H1 (cell line): ENCODE data around the gene THOC5. TPM values are rescaled to one million over a fixed set of nuclear protein-coding genes. Genes with fewer than 3 reads are reported as not detected.

ENCODE experiments used
- CTCF ChIA-PET: fragments of 300-600 bp; sonication (Branson Sonifier 250); formaldehyde crosslinking; loops from one replicate; lab custom pipeline; 2021; ENCODE audit not compliant: partially characterized antibody; lab: Charles Lee
- POLR2A ChIA-PET: fragments of 300-600 bp; sonication (Branson Sonifier 250); formaldehyde crosslinking; loops from one replicate; lab custom pipeline; 2021; ENCODE audit warnings: inconsistent platforms; ENCODE audit not compliant: partially characterized antibody; lab: Charles Lee
- DNase-seq, 2 experiments: peaks; one replicate each; pipeline versions ENCODE4 v3.0.0 to v3.0.0-alpha.2; 2010 to 2022; ENCODE audit warnings: low spot score in 2 of 2, low read depth in 1 of 2, mixed read lengths in 1 of 2
- FAIRE-seq: peaks from 2 replicates; lab custom pipeline; 2011; peaks lifted over from hg19 to GRCh38; lab: Jason Lieb, UNC
- H2AFZ ChIP-seq: 2 replicates; pipeline ENCODE4 v1.8.1; 2012; ENCODE audit warnings: low read length, inconsistent platforms
- H2AK5ac ChIP-seq: 2 replicates; pipeline ENCODE4 v1.6.1; 2013; ENCODE audit warnings: low read depth, low read length
- H2BK120ac ChIP-seq: replicated peaks from 2 replicates; pipeline ENCODE3; 2013; ENCODE audit warnings: low read depth, low read length, inconsistent platforms
- H2BK12ac ChIP-seq: 2 replicates; pipeline ENCODE4 v1.6.1; 2013; ENCODE audit warnings: low read depth, low read length
- H2BK15ac ChIP-seq: 2 replicates; pipeline ENCODE4 v1.6.1; 2013; ENCODE audit warnings: low read length
- H2BK20ac ChIP-seq: 2 replicates; pipeline ENCODE4 v1.6.1; 2013; ENCODE audit warnings: low read length
- H2BK5ac ChIP-seq: 2 replicates; pipeline ENCODE4 v1.6.1; 2013; ENCODE audit warnings: low read depth, low read length
- H3K14ac ChIP-seq: 2 replicates; pipeline ENCODE4 v1.6.1; 2013; ENCODE audit warnings: inconsistent platforms; ENCODE audit not compliant: insufficient read length
- H3K18ac ChIP-seq: 2 replicates; pipeline ENCODE4 v1.6.1; 2013; ENCODE audit warnings: low read length; ENCODE audit errors: extremely low read depth
- H3K23ac ChIP-seq: 2 replicates; pipeline ENCODE4 v1.6.1; 2013; ENCODE audit warnings: inconsistent platforms; ENCODE audit not compliant: insufficient read length
- H3K23me2 ChIP-seq: 2 replicates; pipeline ENCODE4 v1.6.1; 2013; ENCODE audit warnings: low read depth, low read length
- H3K27ac ChIP-seq: 2 replicates; pipeline ENCODE4 v1.6.1; 2011; ENCODE audit warnings: low read depth, low read length, inconsistent platforms
- H3K27me3 ChIP-seq, 4 experiments: replicated peaks in 1 of 4; 1 replicate in 1 of 4; 2 replicates in 3 of 4; pipeline versions ENCODE4 v1.6.1 to v1.8.1; 2011 to 2013; ENCODE audit warnings: low read length in 3 of 4, mild to moderate bottlenecking in 3 of 4, inconsistent platforms in 2 of 4, mixed read lengths in 2 of 4, moderate library complexity in 1 of 4; ENCODE audit not compliant: control insufficient read depth in 3 of 4, insufficient read depth in 3 of 4; ENCODE audit errors: extremely low read depth in 1 of 4
- H3K36me3 ChIP-seq, 4 experiments: 2 replicates each; pipeline versions ENCODE4 v1.6.1 to v1.8.1; 2011 to 2013; ENCODE audit warnings: mild to moderate bottlenecking in 4 of 4, low read length in 3 of 4, moderate library complexity in 2 of 4, control low read depth in 1 of 4, inconsistent platforms in 1 of 4; ENCODE audit not compliant: insufficient read depth in 4 of 4, control insufficient read depth in 2 of 4
- H3K4ac ChIP-seq: replicated peaks from 2 replicates; pipeline ENCODE3; 2013; ENCODE audit warnings: low read length, low read depth, mixed read lengths, inconsistent platforms; ENCODE audit not compliant: insufficient read length
- H3K4me1 ChIP-seq, 4 experiments: replicated peaks in 1 of 4; 1 replicate in 1 of 4; 2 replicates in 3 of 4; pipeline versions ENCODE4 v1.6.1 to v1.8.1; 2011 to 2013; ENCODE audit warnings: low read length in 3 of 4, inconsistent platforms in 2 of 4, mixed read lengths in 1 of 4; ENCODE audit not compliant: insufficient read depth in 4 of 4, control insufficient read depth in 3 of 4
- H3K4me2 ChIP-seq, 2 experiments: 2 replicates each; pipeline versions ENCODE4 v1.6.1 to v1.8.1; 2011 to 2013; ENCODE audit warnings: low read depth in 2 of 2, low read length in 2 of 2, control low read depth in 1 of 2, inconsistent platforms in 1 of 2, mild to moderate bottlenecking in 1 of 2; ENCODE audit not compliant: insufficient read depth in 1 of 2
- H3K4me3 ChIP-seq, 4 experiments: fragments of 200-600, 300-600 bp in 1 of 4; sonication (generic), shearing (Covaris generic), sonication (Bioruptor Twin) in 1 of 4; 2 replicates each; pipeline versions ENCODE4 v1.5.1 to v1.8.1; 2011 to 2016; ENCODE audit warnings: low read length in 4 of 4, low read depth in 3 of 4, control low read depth in 2 of 4, inconsistent platforms in 2 of 4, mild to moderate bottlenecking in 2 of 4, mixed read lengths in 1 of 4, moderate library complexity in 1 of 4; ENCODE audit not compliant: insufficient read depth in 2 of 4; ENCODE audit errors: extremely low read depth in 1 of 4
- H3K56ac ChIP-seq: replicated peaks from 2 replicates; pipeline ENCODE3; 2013; ENCODE audit warnings: low read depth, mild to moderate bottlenecking, mixed read lengths, low read length, inconsistent platforms; ENCODE audit not compliant: insufficient read length
- H3K79me1 ChIP-seq: 2 replicates; pipeline ENCODE4 v1.6.1; 2013; ENCODE audit warnings: low read depth, low read length, control low read depth
- H3K79me2 ChIP-seq, 2 experiments: 2 replicates each; pipeline versions ENCODE4 v1.6.1 to v1.8.1; 2012 to 2013; ENCODE audit warnings: low read length in 2 of 2, mild to moderate bottlenecking in 2 of 2, inconsistent platforms in 1 of 2; ENCODE audit not compliant: insufficient read depth in 2 of 2, control insufficient read depth in 1 of 2
- H3K9ac ChIP-seq, 4 experiments: replicated peaks in 1 of 4; 1 replicate in 1 of 4; 2 replicates in 3 of 4; pipeline versions ENCODE4 v1.6.1 to v1.8.1; 2011 to 2013; ENCODE audit warnings: low read depth in 3 of 4, low read length in 3 of 4, control low read depth in 2 of 4, mild to moderate bottlenecking in 2 of 4, moderate library complexity in 2 of 4, inconsistent platforms in 1 of 4; ENCODE audit errors: extremely low read depth in 1 of 4
- H3K9me3 ChIP-seq, 2 experiments: 2 replicates each; pipeline versions ENCODE4 v1.6.1 to v1.8.1; 2012 to 2013; ENCODE audit warnings: mild to moderate bottlenecking in 2 of 2, moderate library complexity in 2 of 2, control low read depth in 1 of 2, inconsistent platforms in 1 of 2, low read depth in 1 of 2, low read length in 1 of 2, mixed read lengths in 1 of 2; ENCODE audit not compliant: insufficient read depth in 2 of 2
- H4K20me1 ChIP-seq, 2 experiments: replicated peaks in 1 of 2; 2 replicates each; pipeline versions ENCODE3 to v1.8.1; 2011 to 2013; ENCODE audit warnings: inconsistent platforms in 2 of 2, low read length in 2 of 2, mild to moderate bottlenecking in 1 of 2; ENCODE audit not compliant: insufficient read depth in 2 of 2, control insufficient read depth in 1 of 2
- H4K5ac ChIP-seq: 2 replicates; pipeline ENCODE4 v1.6.1; 2013; ENCODE audit warnings: low read length, low read depth, mixed read lengths, inconsistent platforms; ENCODE audit not compliant: insufficient read length
- H4K8ac ChIP-seq: 2 replicates; pipeline ENCODE4 v1.8.0; 2013; ENCODE audit warnings: mild to moderate bottlenecking, moderate library complexity, low read length, inconsistent platforms; ENCODE audit not compliant: insufficient read depth; ENCODE audit errors: extremely low read depth
- H4K91ac ChIP-seq: replicated peaks from 2 replicates; pipeline ENCODE3; 2013; ENCODE audit warnings: low read length, mixed read lengths, inconsistent platforms; ENCODE audit not compliant: insufficient read length
- polyA plus RNA-seq, 7 experiments: library from polyadenylated mRNA; depleted of rRNA in 3 of 7; stranded (reverse) in 5 of 7; unstranded in 2 of 7; fragments of >200 nt in 5 of 7; fragments of 200-250 nt in 2 of 7; gene quantifications; 1 replicate in 5 of 7; 2 replicates in 1 of 7; 4 replicates in 1 of 7; pipeline versions ENCODE4 v1.2.1 to v1.2.3, GENCODE V29; 2011 to 2013; ENCODE audit warnings: missing spikeins in 2 of 7, mixed read lengths in 2 of 7
- total RNA-seq: library from RNA; stranded (reverse); fragmentation: NEBNext Ultra II Directional; extraction: Animal tissue kit (Norgen Biotek cat#: 25700); gene quantifications from 2 replicates; pipeline ENCODE4 v1.2.1, GENCODE V29; 2021
- TF ChIP-seq, protein P1 (sequence below): IDR thresholded peaks from 2 replicates; pipeline ENCODE4 v1.6.1; 2012; ENCODE audit warnings: low read length, inconsistent platforms

The THOC5 gene
- total and polyA plus RNA-seq, 2 of the 8 experiments (the other 6 are each of a cell fraction or from before 2014, with no cell fraction given), result 27.7 to 65.7 TPM

DNA sequence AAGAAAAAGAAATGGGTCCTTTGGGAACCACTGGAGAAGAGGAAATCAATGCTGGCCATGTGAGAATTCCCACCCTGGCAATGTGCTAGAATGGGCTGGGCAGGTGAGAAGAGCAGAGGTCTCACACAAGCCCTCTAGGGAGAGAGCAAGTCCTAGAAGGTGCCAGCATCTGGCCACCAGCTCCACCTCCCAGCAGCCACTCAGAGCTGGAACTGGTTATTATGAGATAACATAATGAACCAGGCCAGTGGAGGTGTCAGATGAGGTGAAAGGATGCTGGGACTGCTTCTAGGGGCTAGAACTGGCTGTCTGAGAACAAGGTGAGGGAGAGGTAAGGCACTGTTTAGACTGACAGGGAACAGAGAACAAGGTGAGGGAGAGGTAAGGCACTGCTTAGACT, 44.3 kb downstream of the THOC5 start:
- Histone ChIP-seq H4K20me1 (peaks cover 0 to 3% of the 10 kb centered on the region in 2 experiments), H3K56ac (no peak overlapping the region), H4K8ac (no peak overlapping the region), H2AK5ac (no peak overlapping the region), H3K4ac (no peak overlapping the region), H3K23ac (no peak overlapping the region), H3K27me3 (no peaks in the 10 kb centered on the region), H2AFZ (no peak overlapping the region), H2BK12ac (no peak overlapping the region), H4K91ac (no peak overlapping the region), H3K4me3 (no peak overlapping the region), H3K14ac (no peak overlapping the region), H2BK15ac (no peak overlapping the region), H3K9ac (no peak overlapping the region), H3K36me3 (peaks cover 12 to 54% (median 38%) of the 10 kb centered on the region in 4 experiments), H3K18ac (no peak overlapping the region), H3K79me2 (no peaks in the 10 kb centered on the region), H2BK5ac (no peak overlapping the region), H4K5ac (no peak overlapping the region), H2BK20ac (no peak overlapping the region), H3K27ac (no peak overlapping the region), H3K4me2 (no peak overlapping the region), H3K79me1 (no peaks in the 10 kb centered on the region), H3K4me1 (no peaks in the 10 kb centered on the region), H2BK120ac (no peak overlapping the region), H3K23me2 (no peaks in the 10 kb centered on the region), H3K9me3 (no peaks in the 10 kb centered on the region)
- ChIA-PET POLR2A (no interaction called here), CTCF (interaction anchor here (1.0 to 5.5 kb wide), 3 partner anchors 12 to 115 kb away, joined by 3 to 33 read pairs (median 4); no protein-coding TSS in a partner anchor)
- no peak for FAIRE-seq
- DNase-seq, result no peak
- TF ChIP-seq, protein P1, sequence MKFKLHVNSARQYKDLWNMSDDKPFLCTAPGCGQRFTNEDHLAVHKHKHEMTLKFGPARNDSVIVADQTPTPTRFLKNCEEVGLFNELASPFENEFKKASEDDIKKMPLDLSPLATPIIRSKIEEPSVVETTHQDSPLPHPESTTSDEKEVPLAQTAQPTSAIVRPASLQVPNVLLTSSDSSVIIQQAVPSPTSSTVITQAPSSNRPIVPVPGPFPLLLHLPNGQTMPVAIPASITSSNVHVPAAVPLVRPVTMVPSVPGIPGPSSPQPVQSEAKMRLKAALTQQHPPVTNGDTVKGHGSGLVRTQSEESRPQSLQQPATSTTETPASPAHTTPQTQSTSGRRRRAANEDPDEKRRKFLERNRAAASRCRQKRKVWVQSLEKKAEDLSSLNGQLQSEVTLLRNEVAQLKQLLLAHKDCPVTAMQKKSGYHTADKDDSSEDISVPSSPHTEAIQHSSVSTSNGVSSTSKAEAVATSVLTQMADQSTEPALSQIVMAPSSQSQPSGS, result no peak
